ENCODE measurements around the gene CCDC71.

Gene CCDC71

DNA sequence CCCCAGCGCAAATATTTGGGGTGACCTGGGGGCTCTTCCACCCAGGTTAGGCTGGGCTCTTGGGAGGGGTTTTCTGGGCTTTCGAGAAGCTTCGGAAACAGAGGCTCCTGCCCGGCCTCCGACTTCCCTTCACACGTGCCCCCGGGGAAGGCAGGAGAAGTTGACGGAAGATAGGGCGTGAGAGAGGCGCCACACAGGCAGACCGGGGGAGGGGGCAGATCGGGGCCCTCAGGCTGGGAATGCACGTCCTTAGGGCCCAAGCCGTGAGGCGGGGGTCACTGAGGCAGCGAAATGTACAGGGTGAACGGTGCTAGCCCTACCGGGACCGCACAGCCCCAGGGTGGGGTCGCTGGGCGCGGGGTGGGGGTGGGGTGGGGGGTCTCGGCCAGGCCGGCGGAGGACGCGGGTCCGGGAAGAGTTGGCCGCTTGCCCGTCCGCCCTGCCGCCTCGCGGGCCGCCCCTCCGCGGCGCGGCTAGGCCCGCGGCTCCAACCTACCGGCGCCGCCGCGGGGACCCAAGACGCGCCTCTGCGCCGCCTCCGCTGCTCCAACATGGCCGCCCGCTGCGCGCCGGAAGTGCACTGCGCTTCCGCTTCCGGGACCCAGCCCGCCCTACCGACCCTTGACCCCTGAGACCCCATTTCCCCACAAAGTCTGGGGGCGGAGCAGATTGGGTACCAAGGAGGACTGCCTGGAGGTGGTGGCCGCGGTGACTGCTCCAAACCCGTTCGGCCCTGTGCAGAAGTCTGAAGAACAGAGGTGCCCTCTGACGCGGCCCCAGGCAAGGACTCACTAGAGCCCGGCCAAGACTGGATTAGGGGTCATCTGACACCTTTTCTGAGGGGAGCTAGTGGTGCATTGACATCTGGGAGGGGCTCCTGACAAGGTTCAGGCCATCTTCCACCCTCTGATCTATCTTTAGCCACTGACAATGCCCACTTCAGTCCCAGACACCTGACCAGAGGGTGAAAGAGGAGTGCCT, at the start of gene CCDC71:
CCDC71 (minus strand) TSS at position 561 of the 981 bp plus-strand sequence. CDS start 2,123 bp downstream, outside the sequence.
- peak within 1 kb of the TSS; percentile 98 for H3K4me3 ChIP-seq (ENCODE audit: low read depth, low read length)
- H3K4me1 ChIP-seq (ENCODE audit: control insufficient read depth, insufficient read depth, low read length), result peaks cover 18% of the 10 kb centered on the region
- peak within 1 kb of the TSS; percentile 90; the same call in 1 of the 2 replicates for H3K27ac ChIP-seq (ENCODE audit: low read depth, low read length)
- H3K27me3 ChIP-seq (ENCODE audit: control insufficient read depth, insufficient read depth, low read length), result peaks cover 12% of the 10 kb centered on the region; the same call in 1 of the 2 replicates
- H3K9ac ChIP-seq (ENCODE audit: low read length), result peak within 1 kb of the TSS; percentile 92
- no peaks in the 10 kb centered on the region for H3K9me3 ChIP-seq (ENCODE audit: control insufficient read depth, insufficient read depth, low read depth, low read length)
- peaks cover 23% of the 10 kb centered on the region for H3K36me3 ChIP-seq (ENCODE audit: control insufficient read depth, insufficient read depth, low read length)

DNA sequence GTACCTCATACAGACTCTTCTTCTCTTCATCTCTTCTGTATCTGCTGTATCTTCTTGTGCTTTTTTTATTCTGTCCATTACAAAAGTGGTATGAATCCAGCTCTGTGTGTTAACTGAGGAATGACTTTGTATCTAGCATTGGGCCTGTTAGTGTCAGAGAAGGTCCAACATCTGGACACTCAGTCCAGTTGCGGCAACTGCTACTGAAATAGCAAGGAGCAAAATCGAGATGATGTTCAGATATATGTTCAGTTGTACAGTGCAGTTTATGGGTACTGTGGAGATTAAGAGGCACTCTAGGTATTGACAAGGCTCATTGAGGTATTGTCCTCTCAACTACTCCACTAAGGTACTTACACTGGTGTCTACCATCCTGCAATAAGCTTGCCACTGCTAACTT, 47.9 kb upstream of the CCDC71 start:
- peaks cover 29% of the 10 kb centered on the region for H3K9me3 ChIP-seq (ENCODE audit: control insufficient read depth, insufficient read depth, low read depth, low read length)
- no peak overlapping the region for H3K27ac ChIP-seq (ENCODE audit: low read depth, low read length)
- no peak overlapping the region for H3K9ac ChIP-seq (ENCODE audit: low read length)
- H3K4me1 ChIP-seq (ENCODE audit: control insufficient read depth, insufficient read depth, low read length), result no peaks in the 10 kb centered on the region
- H3K27me3 ChIP-seq (ENCODE audit: control insufficient read depth, insufficient read depth, low read length), result no peaks in the 10 kb centered on the region
- no peak overlapping the region for H3K4me3 ChIP-seq (ENCODE audit: low read depth, low read length)
- H3K36me3 ChIP-seq (ENCODE audit: control insufficient read depth, insufficient read depth, low read length), result no peaks in the 10 kb centered on the region

DNA sequence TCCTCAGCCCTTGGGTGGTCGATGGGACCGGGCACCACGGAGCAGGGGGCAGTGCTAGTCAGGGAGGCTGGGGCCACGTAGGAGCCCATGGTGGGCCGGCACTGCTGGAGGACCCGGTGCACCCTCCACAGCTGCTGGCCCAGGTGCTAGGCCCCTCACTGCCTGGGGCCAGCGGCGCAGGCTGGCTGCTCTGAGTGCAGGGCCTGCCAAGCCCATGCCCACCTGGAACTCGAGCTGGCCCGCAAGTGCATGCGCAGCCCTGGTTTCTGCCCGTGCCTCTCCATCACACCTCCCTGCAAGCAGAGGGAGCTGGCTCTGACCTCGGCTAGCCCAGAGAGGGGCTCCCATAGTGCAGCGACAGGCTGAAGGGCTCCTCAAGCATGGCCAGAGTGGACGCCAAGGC, 47.4 kb upstream of the CCDC71 start:
- no peaks in the 10 kb centered on the region for H3K4me1 ChIP-seq (ENCODE audit: control insufficient read depth, insufficient read depth, low read length)

DNA sequence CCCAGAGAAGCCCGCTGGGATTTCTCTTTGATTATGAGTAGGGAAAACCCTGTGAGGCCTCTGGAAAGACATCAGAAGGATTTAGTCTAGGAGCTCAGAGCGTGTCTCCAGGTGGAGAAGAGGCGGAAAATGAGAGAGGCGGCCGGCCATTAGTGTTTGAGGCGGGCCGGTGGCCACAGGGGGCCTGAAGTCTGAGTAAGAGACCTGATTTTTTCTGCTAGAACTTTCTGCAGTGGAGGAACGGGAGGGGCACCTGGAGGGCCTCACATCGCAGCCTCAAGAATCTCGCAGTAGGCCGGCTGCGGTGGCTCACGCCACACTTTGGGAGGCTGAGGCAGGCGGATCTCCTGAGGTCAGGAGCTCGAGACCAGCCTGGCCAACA, 33.8 kb upstream of the CCDC71 start:
- Histone ChIP-seq H3K4me3 (ENCODE audit: low read depth, low read length) (no peak overlapping the region), H3K4me1 (ENCODE audit: control insufficient read depth, insufficient read depth, low read length) (no peaks in the 10 kb centered on the region), H3K9me3 (ENCODE audit: control insufficient read depth, insufficient read depth, low read depth, low read length) (no peaks in the 10 kb centered on the region), H3K27ac (ENCODE audit: low read depth, low read length) (no peak overlapping the region), H3K9ac (ENCODE audit: low read length) (no peak overlapping the region), H3K36me3 (ENCODE audit: control insufficient read depth, insufficient read depth, low read length) (no peaks in the 10 kb centered on the region), H3K27me3 (ENCODE audit: control insufficient read depth, insufficient read depth, low read length) (no peaks in the 10 kb centered on the region)

More for the DNA sequence above, 47.4 kb upstream of the CCDC71 start:
- H3K9me3 ChIP-seq (ENCODE audit: control insufficient read depth, insufficient read depth, low read depth, low read length), result peaks cover 29% of the 10 kb centered on the region
- H3K9ac ChIP-seq (ENCODE audit: low read length), result no peak overlapping the region
- no peak overlapping the region for H3K27ac ChIP-seq (ENCODE audit: low read depth, low read length)
- no peak overlapping the region for H3K4me3 ChIP-seq (ENCODE audit: low read depth, low read length)
- no peaks in the 10 kb centered on the region for H3K27me3 ChIP-seq (ENCODE audit: control insufficient read depth, insufficient read depth, low read length)
- no peaks in the 10 kb centered on the region for H3K36me3 ChIP-seq (ENCODE audit: control insufficient read depth, insufficient read depth, low read length)

DNA sequence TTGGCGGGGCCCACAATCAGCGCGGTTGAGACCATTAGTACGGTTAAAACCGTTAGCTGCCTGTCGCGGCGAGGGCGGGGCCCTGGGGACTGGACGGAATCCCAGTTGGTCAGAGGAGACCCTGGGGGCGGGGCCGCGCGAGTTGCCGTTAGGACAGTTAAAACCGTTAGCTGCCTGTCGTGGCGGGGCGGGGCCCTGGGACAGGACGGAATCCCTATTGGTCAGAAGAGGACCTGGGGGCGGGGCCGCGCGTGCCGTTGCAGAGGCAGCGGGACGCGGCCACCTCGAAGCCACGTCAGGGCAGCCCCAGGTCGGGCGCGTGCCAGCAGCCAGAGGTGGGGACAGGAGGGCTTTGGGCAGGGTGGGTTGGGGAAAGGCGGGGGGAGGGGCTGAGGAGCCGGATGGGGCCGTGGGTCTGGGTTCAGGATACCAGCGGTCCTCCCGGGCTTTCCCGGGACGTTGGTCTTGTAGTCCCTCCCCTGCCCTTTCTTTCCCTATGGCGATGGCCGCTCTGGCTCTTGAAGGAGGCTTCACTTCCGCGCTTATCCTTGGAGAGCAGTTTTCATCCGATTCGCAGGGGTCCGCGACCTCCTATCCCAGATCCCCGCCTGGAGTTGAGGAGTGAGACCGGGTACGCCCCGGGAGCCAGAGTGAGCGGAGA, 33.2 kb upstream of the CCDC71 start:
- H3K27me3 ChIP-seq (ENCODE audit: control insufficient read depth, insufficient read depth, low read length), result no peaks in the 10 kb centered on the region
- no peak overlapping the region for H3K27ac ChIP-seq (ENCODE audit: low read depth, low read length)
- H3K9me3 ChIP-seq (ENCODE audit: control insufficient read depth, insufficient read depth, low read depth, low read length), result no peaks in the 10 kb centered on the region
- no peak overlapping the region for H3K4me3 ChIP-seq (ENCODE audit: low read depth, low read length)
- no peak overlapping the region for H3K9ac ChIP-seq (ENCODE audit: low read length)
- no peaks in the 10 kb centered on the region for H3K4me1 ChIP-seq (ENCODE audit: control insufficient read depth, insufficient read depth, low read length)
- no peaks in the 10 kb centered on the region for H3K36me3 ChIP-seq (ENCODE audit: control insufficient read depth, insufficient read depth, low read length)

DNA sequence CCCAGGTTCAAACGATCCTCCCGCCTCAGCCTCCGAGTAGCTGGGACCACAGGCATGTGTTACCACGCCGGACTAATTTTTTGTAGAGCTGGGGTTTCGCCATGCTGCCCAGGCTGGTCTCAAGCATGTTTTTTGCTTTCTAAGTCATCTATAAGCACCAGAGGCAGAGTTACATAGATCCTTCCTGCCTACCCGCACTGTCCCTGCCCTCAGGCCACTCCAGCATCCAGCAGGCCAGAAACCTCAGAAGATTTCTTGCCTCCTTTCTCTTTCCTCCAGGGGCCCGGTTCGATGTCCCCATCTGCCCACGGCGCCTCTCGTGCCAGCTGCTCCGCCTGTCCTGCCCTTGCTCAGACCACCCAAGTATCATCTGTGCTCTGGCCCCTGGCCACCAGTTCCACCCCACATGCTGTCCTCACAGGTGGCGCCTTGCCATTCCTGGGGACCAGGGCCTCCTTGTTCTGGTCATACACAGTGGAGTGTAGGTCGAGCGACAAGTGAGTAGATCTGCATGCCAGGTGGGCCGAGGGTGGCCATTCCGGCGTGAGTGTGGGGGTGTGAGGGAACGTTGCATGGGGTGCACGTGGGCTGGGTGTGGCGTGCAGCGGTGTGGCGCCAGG, 32.6 kb upstream of the CCDC71 start:
- Histone ChIP-seq H3K4me3 (ENCODE audit: low read depth, low read length) (no peak overlapping the region), H3K9ac (ENCODE audit: low read length) (no peak overlapping the region), H3K9me3 (ENCODE audit: control insufficient read depth, insufficient read depth, low read depth, low read length) (no peaks in the 10 kb centered on the region), H3K4me1 (ENCODE audit: control insufficient read depth, insufficient read depth, low read length) (no peaks in the 10 kb centered on the region), H3K36me3 (ENCODE audit: control insufficient read depth, insufficient read depth, low read length) (no peaks in the 10 kb centered on the region), H3K27ac (ENCODE audit: low read depth, low read length) (no peak overlapping the region), H3K27me3 (ENCODE audit: control insufficient read depth, insufficient read depth, low read length) (no peaks in the 10 kb centered on the region)

DNA sequence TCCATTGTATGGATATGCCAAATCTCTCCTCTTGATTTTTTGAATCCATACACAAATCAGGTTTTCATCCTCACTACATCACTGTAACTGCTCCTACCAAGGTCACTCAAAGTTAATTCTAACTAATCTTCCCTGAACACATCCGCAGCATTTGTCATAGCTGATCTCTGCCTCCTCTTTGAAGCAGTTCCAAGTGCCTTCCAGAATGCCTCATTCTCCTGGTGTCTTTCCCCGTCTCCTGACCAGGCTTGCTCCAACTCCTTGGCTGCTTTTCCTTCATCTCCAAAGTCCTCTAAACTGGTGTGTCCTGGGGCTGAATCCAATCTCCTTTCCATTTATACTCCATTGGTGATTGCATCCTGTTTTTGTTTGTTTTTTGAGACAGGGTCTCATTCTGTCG, 32.0 kb upstream of the CCDC71 start:
- Histone ChIP-seq H3K27ac (ENCODE audit: low read depth, low read length) (no peak overlapping the region), H3K4me1 (ENCODE audit: control insufficient read depth, insufficient read depth, low read length) (no peaks in the 10 kb centered on the region), H3K9ac (ENCODE audit: low read length) (no peak overlapping the region), H3K27me3 (ENCODE audit: control insufficient read depth, insufficient read depth, low read length) (no peaks in the 10 kb centered on the region), H3K36me3 (ENCODE audit: control insufficient read depth, insufficient read depth, low read length) (no peaks in the 10 kb centered on the region), H3K9me3 (ENCODE audit: control insufficient read depth, insufficient read depth, low read depth, low read length) (no peaks in the 10 kb centered on the region), H3K4me3 (ENCODE audit: low read depth, low read length) (no peak overlapping the region)

DNA sequence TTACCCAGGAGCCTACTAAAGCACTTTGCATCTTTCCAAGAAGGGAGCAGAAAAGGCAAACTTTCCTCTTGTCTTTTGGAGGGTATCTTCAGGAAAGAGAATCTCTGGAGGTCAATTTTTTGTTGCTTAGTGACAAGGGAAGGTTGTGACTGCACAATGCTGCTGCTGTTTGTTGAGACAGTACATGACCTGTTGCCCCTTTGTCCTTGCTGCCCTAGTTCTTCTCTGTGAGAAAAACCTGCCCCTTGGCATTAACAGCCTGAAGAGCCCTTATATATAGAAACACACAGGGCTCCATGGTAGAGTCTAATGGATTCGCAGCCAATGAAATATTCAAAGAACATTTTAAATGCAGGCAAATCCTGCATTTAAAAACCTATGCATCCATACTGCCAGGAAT, 25.6 kb upstream of the CCDC71 start:
- H3K27ac ChIP-seq (ENCODE audit: low read depth, low read length), result no peak overlapping the region
- H3K4me3 ChIP-seq (ENCODE audit: low read depth, low read length), result no peak overlapping the region
- H3K9ac ChIP-seq (ENCODE audit: low read length), result no peak overlapping the region
- no peaks in the 10 kb centered on the region for H3K9me3 ChIP-seq (ENCODE audit: control insufficient read depth, insufficient read depth, low read depth, low read length)
- H3K27me3 ChIP-seq (ENCODE audit: control insufficient read depth, insufficient read depth, low read length), result no peaks in the 10 kb centered on the region
- no peaks in the 10 kb centered on the region for H3K36me3 ChIP-seq (ENCODE audit: control insufficient read depth, insufficient read depth, low read length)
- H3K4me1 ChIP-seq (ENCODE audit: control insufficient read depth, insufficient read depth, low read length), result no peaks in the 10 kb centered on the region

DNA sequence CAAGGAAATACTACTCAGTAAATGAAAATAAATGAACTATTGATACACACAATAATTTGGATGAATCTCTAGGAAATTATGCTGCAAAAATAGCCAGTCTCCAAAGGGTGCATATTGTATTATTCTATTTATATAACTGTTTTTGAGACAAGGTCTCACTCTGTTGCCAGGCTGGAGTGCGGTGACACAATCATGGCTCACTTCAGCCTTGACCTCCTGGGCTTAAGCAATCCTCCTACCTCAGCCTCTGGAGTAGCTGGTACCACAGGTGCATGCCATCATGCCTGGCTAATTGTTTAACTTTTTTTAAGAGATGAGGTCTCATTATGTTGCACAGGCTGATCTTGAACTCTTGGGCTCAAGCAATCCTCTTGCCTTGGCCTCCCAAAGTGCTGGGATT, 17.7 kb upstream of the CCDC71 start:
- Histone ChIP-seq H3K36me3 (ENCODE audit: control insufficient read depth, insufficient read depth, low read length) (no peaks in the 10 kb centered on the region), H3K27ac (ENCODE audit: low read depth, low read length) (no peak overlapping the region), H3K9ac (ENCODE audit: low read length) (no peak overlapping the region), H3K4me1 (ENCODE audit: control insufficient read depth, insufficient read depth, low read length) (no peaks in the 10 kb centered on the region), H3K9me3 (ENCODE audit: control insufficient read depth, insufficient read depth, low read depth, low read length) (peaks cover 4% of the 10 kb centered on the region; the same call in 1 of the 2 replicates), H3K27me3 (ENCODE audit: control insufficient read depth, insufficient read depth, low read length) (no peaks in the 10 kb centered on the region), H3K4me3 (ENCODE audit: low read depth, low read length) (no peak overlapping the region)

DNA sequence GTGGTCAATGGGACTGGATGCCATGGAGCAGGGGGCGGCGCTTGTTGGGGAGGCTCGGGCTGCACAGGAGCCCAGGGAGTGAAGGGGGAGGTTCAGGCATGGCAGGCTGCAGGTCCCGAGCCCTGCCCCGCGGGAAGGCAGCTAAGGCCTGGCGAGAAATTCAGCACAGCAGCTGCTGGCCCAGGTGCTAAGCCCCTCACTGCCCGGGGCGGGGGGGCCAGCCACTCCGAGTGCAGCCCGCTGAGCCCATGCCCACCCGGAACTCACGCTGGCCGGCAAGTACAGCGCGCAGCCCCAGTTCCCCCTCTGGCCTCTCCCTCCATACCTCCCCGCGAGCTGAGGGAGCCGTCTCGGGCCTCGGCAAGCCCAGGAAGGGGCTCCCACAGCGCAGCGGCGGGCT, 16.6 kb upstream of the CCDC71 start:
- peaks cover 4% of the 10 kb centered on the region; the same call in 1 of the 2 replicates for H3K9me3 ChIP-seq (ENCODE audit: control insufficient read depth, insufficient read depth, low read depth, low read length)
- H3K4me1 ChIP-seq (ENCODE audit: control insufficient read depth, insufficient read depth, low read length), result no peaks in the 10 kb centered on the region

DNA sequence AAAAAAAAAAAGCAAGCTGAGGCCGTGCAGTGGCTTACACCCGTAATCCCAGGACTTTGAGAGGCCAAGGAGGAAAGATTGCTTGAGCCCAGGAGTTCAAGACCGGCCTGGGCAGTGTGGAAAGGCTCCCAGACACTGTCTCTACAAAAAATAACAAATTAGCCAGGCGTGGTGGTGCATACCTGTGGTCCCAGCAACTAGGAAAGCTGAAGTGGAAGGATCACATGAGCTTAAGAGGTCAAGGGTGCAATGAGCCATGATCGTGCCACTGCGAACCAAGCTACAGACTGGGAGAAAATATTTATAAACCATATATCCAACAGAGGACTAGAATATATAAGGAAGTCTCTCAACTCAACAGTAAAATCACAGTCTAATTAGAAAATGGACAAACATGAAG, 15.2 kb upstream of the CCDC71 start:
- H3K9ac ChIP-seq (ENCODE audit: low read length), result no peak overlapping the region
- no peak overlapping the region for H3K27ac ChIP-seq (ENCODE audit: low read depth, low read length)
- no peaks in the 10 kb centered on the region for H3K36me3 ChIP-seq (ENCODE audit: control insufficient read depth, insufficient read depth, low read length)
- no peaks in the 10 kb centered on the region for H3K27me3 ChIP-seq (ENCODE audit: control insufficient read depth, insufficient read depth, low read length)
- peaks cover 4% of the 10 kb centered on the region; the same call in 1 of the 2 replicates for H3K9me3 ChIP-seq (ENCODE audit: control insufficient read depth, insufficient read depth, low read depth, low read length)
- H3K4me3 ChIP-seq (ENCODE audit: low read depth, low read length), result no peak overlapping the region
- no peaks in the 10 kb centered on the region for H3K4me1 ChIP-seq (ENCODE audit: control insufficient read depth, insufficient read depth, low read length)

More for the DNA sequence above, 16.6 kb upstream of the CCDC71 start:
- Histone ChIP-seq H3K9ac (ENCODE audit: low read length) (no peak overlapping the region), H3K36me3 (ENCODE audit: control insufficient read depth, insufficient read depth, low read length) (no peaks in the 10 kb centered on the region), H3K27ac (ENCODE audit: low read depth, low read length) (no peak overlapping the region), H3K27me3 (ENCODE audit: control insufficient read depth, insufficient read depth, low read length) (no peaks in the 10 kb centered on the region), H3K4me3 (ENCODE audit: low read depth, low read length) (no peak overlapping the region)
